GM19328 (cell line): ENCODE data around the gene EAF2.
A peak's percentile ranks its signal among the peaks of the same experiment; 100 is the strongest.

Experiments used
- ATAC-seq: cut with Tn5 transposase; IDR thresholded peaks from one replicate; pipeline ENCODE4 v1.9.1; 2021; ENCODE audit warnings: mild to moderate bottlenecking, moderate library complexity; ENCODE audit not compliant: unreplicated experiment

Gene EAF2

DNA sequence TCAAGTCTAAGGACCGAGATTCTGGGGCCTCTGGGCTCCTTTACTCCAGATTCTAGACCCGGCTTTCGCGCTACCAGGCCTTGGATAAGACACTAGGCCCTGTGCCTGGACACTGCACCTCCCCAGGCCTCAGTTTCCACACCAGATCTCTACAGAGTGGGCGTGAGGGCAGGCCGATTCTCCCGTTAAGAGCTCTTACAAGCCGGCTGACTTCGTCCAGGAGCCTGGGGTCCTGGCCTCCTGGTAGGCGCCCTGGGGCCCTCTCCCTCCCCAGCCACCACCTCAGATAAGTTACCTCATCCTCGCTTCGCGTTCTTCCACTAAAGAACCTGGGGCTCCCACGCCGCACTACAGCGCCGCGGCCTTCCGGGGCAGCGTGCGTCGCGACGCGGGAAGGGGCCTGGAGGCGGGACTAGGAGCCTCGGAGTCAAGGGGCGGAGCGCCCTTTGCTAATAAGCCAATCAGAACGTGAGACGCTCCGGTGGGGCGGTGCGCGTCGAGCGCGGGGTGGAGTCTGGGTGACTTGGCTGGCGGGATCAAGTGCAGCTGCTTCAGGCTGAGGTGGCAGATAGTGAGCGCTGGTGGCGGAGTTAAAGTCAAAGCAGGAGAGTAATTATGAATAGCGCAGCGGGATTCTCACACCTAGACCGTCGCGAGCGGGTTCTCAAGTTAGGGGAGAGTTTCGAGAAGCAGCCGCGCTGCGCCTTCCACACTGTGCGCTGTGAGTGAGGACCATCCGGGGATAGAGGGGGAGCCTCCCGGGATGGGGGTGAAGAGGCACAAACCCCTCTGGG lies at the start of gene EAF2, which contains the start of gene IQCB1:
EAF2 (plus strand) TSS at position 539 of the 794 bp plus-strand sequence; CDS start at position 616, 77 bp downstream.
IQCB1 (minus strand) TSS at position 390 of the 794 bp plus-strand sequence. CDS start 6,100 bp downstream, outside the sequence.
- peak; percentile 98 for ATAC-seq

DNA sequence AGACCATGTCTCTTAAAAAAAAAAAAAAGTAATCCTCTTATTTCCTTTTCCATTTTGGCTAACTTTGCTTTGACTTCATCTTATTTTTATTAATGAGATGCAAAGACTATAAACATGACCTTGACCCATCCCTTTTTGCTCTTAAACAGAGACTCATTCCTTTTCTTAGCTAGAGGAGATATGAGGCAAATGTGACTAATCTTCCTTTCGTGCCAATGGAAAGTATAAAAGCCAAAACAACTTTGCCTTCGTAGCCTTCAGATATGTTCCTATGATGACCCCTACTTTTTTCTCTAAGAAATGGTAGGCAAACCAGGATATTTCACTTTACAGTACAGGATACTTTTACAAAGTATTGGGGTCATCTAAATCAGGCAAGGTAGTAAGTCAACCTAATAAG lies 48.5 kb upstream of the EAF2 start:
- ATAC-seq, result no peak

DNA sequence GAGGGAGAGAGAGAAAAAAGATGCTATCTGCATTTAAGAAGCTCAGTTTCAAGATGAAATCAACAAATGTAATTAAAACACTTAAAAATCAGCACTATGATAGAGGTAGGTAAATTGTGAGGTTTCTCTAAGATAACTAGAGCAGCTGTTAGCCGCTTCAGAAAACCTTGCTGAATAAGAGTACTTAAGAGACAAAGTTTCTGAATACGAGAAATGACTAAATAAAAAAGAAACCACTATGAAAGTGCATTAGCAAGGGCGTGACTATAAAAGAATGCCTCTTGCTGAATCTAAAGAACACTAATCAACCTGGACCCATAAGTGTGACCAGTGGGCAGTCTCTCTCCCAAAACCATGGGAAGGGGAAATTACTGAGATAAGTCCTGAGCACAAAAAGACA lies 41.9 kb upstream of the EAF2 start:
- peak; percentile 55 for ATAC-seq

DNA sequence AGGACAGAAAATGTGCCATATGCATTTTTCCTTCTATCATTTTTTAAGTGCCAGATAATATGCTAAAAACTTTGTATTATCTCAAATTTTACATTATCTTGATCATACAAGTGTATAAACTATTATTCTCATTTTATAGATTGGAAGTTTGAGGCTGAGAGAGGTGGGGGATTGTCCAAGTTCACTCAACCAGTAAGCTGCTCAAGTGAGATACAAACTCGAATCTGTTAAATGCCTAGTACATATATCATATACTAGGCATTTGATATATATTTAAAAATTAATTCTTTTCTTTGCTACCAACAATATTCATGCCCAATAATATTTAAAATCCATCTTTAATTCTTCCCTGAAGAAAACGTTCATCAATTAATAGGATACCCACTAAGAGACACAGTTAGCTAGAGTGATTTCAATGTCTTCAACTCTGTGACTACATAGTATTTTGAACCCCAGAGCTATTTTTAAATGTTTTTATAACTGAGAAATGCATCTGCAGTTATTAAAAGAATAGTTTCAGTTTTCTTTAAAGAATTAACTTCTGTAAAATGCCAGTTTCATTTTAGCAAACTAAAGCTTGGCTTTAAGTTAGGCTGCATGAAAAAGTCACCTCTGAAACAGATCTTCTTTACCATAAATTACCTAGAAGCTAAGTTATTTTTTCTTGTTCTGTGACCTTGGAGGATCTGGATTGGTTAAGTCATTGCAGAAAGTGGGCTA lies 40.6 kb upstream of the EAF2 start:
- peak; percentile 47 for ATAC-seq

- ATAC-seq, result no peak
Measured at GRCh38 chr3:121796970-121797369, 38.0 kb upstream of the EAF2 start.

GRCh38 chr3:121800906-121801305 lies 34.1 kb upstream of the EAF2 start:
- ATAC-seq, result no peak

- no peak for ATAC-seq
Measured at GRCh38 chr3:121803771-121804320, 31.2 kb upstream of the EAF2 start.

DNA sequence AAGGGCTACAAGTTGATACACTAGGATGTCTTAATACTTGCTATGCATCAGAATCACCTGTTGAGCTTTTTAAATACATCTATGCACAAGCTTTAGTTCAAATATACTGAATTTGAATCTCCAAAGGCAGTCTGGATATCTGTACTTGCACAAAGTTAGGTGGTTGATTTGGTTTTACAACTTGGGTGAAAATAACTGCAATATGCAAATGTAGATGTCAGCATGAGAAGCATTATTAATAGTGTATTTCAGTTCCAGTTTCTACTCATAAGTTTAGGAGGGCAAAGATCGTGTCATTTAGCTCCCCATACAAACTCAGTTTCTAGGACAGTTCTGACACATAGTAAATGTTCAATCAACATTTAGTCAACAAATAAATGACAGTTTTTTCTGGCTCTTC lies 25.8 kb upstream of the EAF2 start:
- ATAC-seq, result peak; percentile 94

GRCh38 chr3:121817753-121818152 lies 17.3 kb upstream of the EAF2 start:
- ATAC-seq, result no peak

- no peak for ATAC-seq
Measured at GRCh38 chr3:121818578-121818977, 16.4 kb upstream of the EAF2 start.

GRCh38 chr3:121819236-121819635 lies 15.8 kb upstream of the EAF2 start:
- no peak for ATAC-seq

- ATAC-seq, result no peak
Measured at GRCh38 chr3:121821421-121822199, 13.4 kb upstream of the EAF2 start.

GRCh38 chr3:121822973-121823372 lies 12.0 kb upstream of the EAF2 start:
- no peak for ATAC-seq

- no peak for ATAC-seq
Measured at GRCh38 chr3:121834157-121834670, 795 bp upstream of the EAF2 start.

- peak; percentile 9 for ATAC-seq
Measured at GRCh38 chr3:121835465-121835801, 424 bp downstream of the EAF2 start.

DNA sequence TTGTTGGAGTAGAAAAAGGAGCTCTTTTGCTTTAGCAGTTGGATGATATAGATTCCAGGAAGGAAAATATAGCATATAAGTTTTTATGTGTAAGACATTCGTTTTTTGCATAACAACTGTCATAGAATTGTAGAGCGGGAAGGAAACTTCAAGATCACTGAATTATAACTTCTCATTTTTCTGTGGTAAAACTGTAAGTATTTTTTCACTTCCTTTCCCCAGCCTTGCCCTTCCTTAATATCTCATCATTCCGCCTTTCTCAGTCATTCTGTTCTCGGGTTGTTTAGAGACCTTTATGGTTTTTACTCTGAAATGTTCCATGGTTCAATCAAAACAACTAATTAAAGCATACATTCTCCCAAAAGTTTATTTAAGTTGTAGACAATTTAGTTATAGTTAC lies 1.1 kb downstream of the EAF2 start:
- ATAC-seq, result no peak

DNA sequence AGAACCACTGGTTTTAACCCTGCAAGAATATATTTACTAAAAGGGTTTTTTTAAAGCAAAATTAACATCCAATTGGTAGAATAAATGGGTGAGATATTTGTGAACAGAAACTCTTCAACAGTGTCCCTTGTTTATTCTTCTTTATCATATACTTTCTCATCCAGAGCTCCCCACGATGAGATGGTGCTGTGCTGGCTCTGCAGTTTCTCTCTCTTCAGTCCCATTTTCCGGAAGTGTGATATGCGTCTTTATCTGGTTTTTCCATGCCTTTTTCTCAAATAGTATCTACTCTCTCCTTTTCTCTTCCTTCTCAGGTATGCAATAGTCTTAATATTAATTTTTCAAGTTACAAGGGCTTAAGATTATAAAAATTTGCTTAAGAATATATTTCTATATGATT lies 1.5 kb downstream of the EAF2 start:
- no peak for ATAC-seq

DNA sequence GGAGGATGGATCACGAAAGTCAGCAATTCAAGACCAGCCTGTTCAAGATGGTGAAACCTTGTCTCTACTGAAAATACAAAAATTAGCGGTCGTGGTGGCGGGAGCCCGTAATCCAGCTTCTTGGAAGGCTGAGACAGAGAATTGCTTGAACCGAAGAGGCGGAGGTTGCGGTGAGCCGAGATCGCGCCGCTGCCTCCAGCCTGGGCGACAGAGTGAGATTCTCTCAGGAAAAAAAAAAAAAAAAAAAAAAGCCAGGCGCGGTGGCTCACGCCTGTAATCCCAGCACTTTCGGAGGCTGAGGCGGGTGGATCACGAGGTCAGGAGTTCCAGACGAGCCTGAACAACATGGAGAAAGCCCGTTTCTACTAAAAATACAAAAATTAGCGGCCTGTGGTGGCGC lies 5.0 kb downstream of the EAF2 start:
- no peak for ATAC-seq

DNA sequence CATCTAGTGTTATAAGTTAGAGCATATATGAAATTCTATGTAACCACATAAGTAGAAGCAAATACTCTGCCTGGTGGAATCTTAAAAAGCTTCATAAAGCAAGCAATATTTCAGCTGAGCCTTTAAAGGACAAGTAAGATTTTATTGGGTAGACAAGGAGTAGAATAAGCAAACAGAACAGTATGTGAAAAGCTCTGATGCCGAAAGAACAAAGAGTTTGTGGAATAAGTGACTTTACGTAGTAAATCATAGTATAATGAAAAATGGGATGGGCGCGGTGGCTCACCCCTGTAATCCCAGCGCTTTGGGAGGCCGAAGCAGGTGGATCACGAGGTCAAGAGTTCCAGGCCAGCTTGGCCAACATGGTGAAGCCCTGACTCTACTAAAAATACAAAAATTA lies 9.9 kb downstream of the EAF2 start:
- no peak for ATAC-seq

DNA sequence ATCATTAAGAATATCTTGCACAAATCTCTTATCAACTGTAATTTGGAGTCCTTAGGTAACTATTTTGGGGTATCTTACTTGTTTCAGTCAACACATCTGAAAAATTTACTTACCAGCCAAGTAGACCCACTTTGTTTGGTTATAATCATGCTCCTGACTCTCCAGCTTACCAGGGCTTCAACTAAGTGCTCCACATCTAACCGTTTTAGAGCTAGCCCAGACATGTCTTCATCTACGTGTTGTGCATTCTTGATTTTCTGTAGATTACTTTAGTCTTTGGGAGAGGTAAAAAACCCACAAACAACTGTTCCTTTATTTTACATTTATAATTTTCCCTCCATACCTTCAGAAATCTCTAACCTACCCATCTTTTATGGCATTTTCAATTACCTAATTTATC lies 17.2 kb downstream of the EAF2 start:
- no peak for ATAC-seq

DNA sequence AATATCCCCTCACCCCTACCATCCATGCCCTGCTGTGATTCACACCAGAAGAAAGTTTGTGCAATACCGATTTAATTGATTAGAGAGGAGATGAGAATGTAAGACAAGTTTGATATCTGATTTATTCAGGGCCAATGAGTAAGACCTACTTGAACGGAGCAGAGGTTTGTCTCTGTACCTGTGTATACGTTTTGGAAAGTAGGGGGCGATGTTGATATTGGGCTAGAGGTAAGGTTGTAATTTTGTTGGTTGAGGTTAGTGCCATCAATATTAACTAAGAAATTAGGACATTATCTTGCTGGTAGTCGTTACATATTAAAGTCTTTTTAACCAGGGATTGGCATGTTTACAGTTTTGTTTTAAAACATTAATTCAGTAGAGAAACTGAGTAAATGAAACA lies 20.5 kb downstream of the EAF2 start:
- ATAC-seq, result no peak
